Right lobe of liver (tissue), 6 donors: Measurements from ENCODE around the gene UGCG. TPM values are rescaled to one million over a fixed set of nuclear protein-coding genes. Genes with fewer than 3 reads are reported as not detected.

ENCODE experiments used
- ATAC-seq, 4 donors: fragments of 200-7000 bp; cut with Tn5 transposase; one replicate each; pipeline ENCODE4 v1.9.1; 2020; ENCODE audit warnings: mild to moderate bottlenecking in 4 of 4, moderate library complexity in 4 of 4
- DNase-seq, 3 donors: peaks; one replicate each; pipeline ENCODE4 v3.0.0-alpha.2; 2020
- H3K27ac ChIP-seq, 3 donors: fragments of 200-600 bp; one replicate each; pipeline ENCODE4 v1.8.0; 2022
- H3K27me3 ChIP-seq, 2 donors: fragments of 200-600 bp; one replicate each; pipeline ENCODE4 v1.8.0; 2022
- H3K36me3 ChIP-seq, 4 donors: fragments of 200-600 bp; sonication (generic) in 1 of 4; one replicate each; pipeline versions ENCODE4 v1.5.1 to v1.8.0; 2017 to 2022; ENCODE audit warnings: control low read depth in 1 of 4
- H3K4me1 ChIP-seq, 4 donors: fragments of 200-600 bp; sonication (generic) in 1 of 4; one replicate each; pipeline versions ENCODE4 v1.5.1 to v1.8.0; 2017 to 2022; ENCODE audit warnings: control low read depth in 1 of 4
- H3K4me3 ChIP-seq, 3 donors: fragments of 200-600 bp; one replicate each; pipeline ENCODE4 v1.8.0; 2022
- H3K9me3 ChIP-seq, 4 donors: fragments of 200-600 bp; sonication (generic) in 1 of 4; one replicate each; pipeline versions ENCODE4 v1.5.1 to v1.8.0; 2017 to 2022; ENCODE audit warnings: control low read depth in 1 of 4
- CTCF ChIP-seq, 4 donors: fragments of 200-600 bp in 3 of 4; fragments of 450-650 bp in 1 of 4; IDR thresholded peaks; one replicate each; pipeline versions ENCODE4 v1.5.1 to v1.8.0; 2016 to 2022; ENCODE audit warnings: antibody characterized with exemption in 4 of 4, mild to moderate bottlenecking in 2 of 4
- POLR2A ChIP-seq: fragments of 450-650 bp; IDR thresholded peaks from one replicate; pipeline ENCODE4 v1.6.1; 2017; ENCODE audit warnings: antibody characterized with exemption, mild to moderate bottlenecking
- WGBS: methylation state at CpG from one replicate; pipeline ENCODE4 v1.1.6; 2018; ENCODE audit warnings: low coverage, low lambda C conversion rate; ENCODE audit not compliant: insufficient coverage; ENCODE audit errors: missing lambda C conversion rate; 5-methylcytosine and 5-hydroxymethylcytosine counted together
- intact Hi-C, 2 donors: fragments of 100-400 bp; cut with DNase I; formaldehyde crosslinking; loops; one replicate each; pipeline versions ENCODE4 v1.11.2 to v1.14.1; 2022
- total RNA-seq, 6 experiments: library from RNA; depleted of rRNA in 2 of 6; stranded (reverse); fragments of >200 nt in 2 of 6; fragmentation: NEBNext Ultra II Directional in 3 of 6; extraction: Animal tissue kit (Norgen Biotek cat#: 25700) in 3 of 6; gene quantifications; one replicate each; pipeline versions ENCODE4 v1.1.0 to v1.2.4, GENCODE V29; 2016 to 2023
- donor health status: DM: no; HTN: yes; CAD: no.
- donor health status: DM: no; HTN: no; CAD: no.
- donor health status: DM: no; HTN: no; CAD: no.
- donor health status: DM: no; HTN: yes; CAD: no.
- donor health status: DM: no; HTN: yes; CAD: no.

UGCG gene
- total RNA-seq, 6 experiments from 2014 or later = 7.9 to 37.2 (median 17.1) TPM

- ATAC-seq = peak in 1 of 4 donors; percentile 9
- Histone ChIP-seq H3K36me3 (peaks cover under 1 to 26% (median 5%) of the 10 kb centered on the region in 4 donors), H3K27me3 (no peaks in the 10 kb centered on the region), H3K27ac (peak overlapping the region in 2 of 3 donors; percentile 1 to 14), H3K4me3 (no peak overlapping the region), H3K9me3 (no peaks in the 10 kb centered on the region), H3K4me1 (peaks cover 0 to 7% (median 1%) of the 10 kb centered on the region in 4 donors)
- no peak for DNase-seq
- TF ChIP-seq CTCF (IDR thresholded peaks at IDR 0.05) = no peak
- TF ChIP-seq POLR2A = no peak
- intact Hi-C loops = no loop called here
These were observed 31.7 kb downstream of the UGCG start for GRCh38 chr9:111928359-111928720.

- no peaks in the 10 kb centered on the region for H3K9me3 ChIP-seq
- H3K4me3 ChIP-seq = no peak overlapping the region
- ATAC-seq (peak; percentile 55 to 79 (median 66)), DNase-seq (no peak)
- TF ChIP-seq POLR2A = no peak
- H3K27me3 ChIP-seq = no peaks in the 10 kb centered on the region
- H3K4me1 ChIP-seq = peaks cover 0 to 9% (median 3%) of the 10 kb centered on the region in 4 donors
- 35% methylated on average over 2 of the region's 2 CpGs for WGBS
- peaks cover 2 to 30% (median 6%) of the 10 kb centered on the region in 4 donors for H3K36me3 ChIP-seq
- intact Hi-C loops = no loop called here
- H3K27ac ChIP-seq = no peak overlapping the region
These were observed 38.1 kb downstream of the UGCG start for GRCh38 chr9:111934747-111935146.

- Histone ChIP-seq H3K4me1 (peaks cover 0 to 11% (median 4%) of the 10 kb centered on the region in 4 donors), H3K4me3 (no peak overlapping the region)
- TF ChIP-seq CTCF (IDR thresholded peaks at IDR 0.05) (no peak), POLR2A (no peak)
These were observed 39.8 kb downstream of the UGCG start for GRCh38 chr9:111936391-111936790.

GRCh38 chr9:111937301-111937700 lies 40.7 kb downstream of the UGCG start:
- ATAC-seq (peak in 2 of 4 donors; percentile 12 to 15), DNase-seq (no peak)
- TF ChIP-seq CTCF (IDR thresholded peaks at IDR 0.05) = no peak
- no peak for TF ChIP-seq POLR2A
- H3K36me3 ChIP-seq = peaks cover 2 to 13% (median 5%) of the 10 kb centered on the region in 4 donors
- peak overlapping the region in 2 of 3 donors; percentile 52 to 72 for H3K27ac ChIP-seq
- intact Hi-C loops = no loop called here
- WGBS = 88% methylated on average over 2 of the region's 2 CpGs
- no peaks in the 10 kb centered on the region for H3K9me3 ChIP-seq
- peaks cover 0 to 20% (median 8%) of the 10 kb centered on the region in 4 donors for H3K4me1 ChIP-seq
- H3K27me3 ChIP-seq = no peaks in the 10 kb centered on the region
- H3K4me3 ChIP-seq = no peak overlapping the region

More at GRCh38 chr9:111936391-111936790, 39.8 kb downstream of the UGCG start:
- intact Hi-C loops = no loop called here
- no peak for ATAC-seq
- Histone ChIP-seq H3K36me3 (peaks cover 2 to 22% (median 6%) of the 10 kb centered on the region in 4 donors), H3K9me3 (no peaks in the 10 kb centered on the region), H3K27ac (no peak overlapping the region), H3K27me3 (no peaks in the 10 kb centered on the region)
- 94% methylated on average over 2 of the region's 2 CpGs for WGBS
- DNase-seq = no peak

GRCh38 chr9:111937781-111938426 lies 41.3 kb downstream of the UGCG start:
- Histone ChIP-seq H3K27ac (peak overlapping the region in 2 of 3 donors; percentile 52 to 72), H3K4me3 (no peak overlapping the region), H3K9me3 (no peaks in the 10 kb centered on the region), H3K36me3 (peaks cover 0 to 7% (median 3%) of the 10 kb centered on the region in 4 donors), H3K27me3 (no peaks in the 10 kb centered on the region), H3K4me1 (peaks cover 0 to 21% (median 8%) of the 10 kb centered on the region in 4 donors)
- TF ChIP-seq CTCF (IDR thresholded peaks at IDR 0.05) = no peak
- TF ChIP-seq POLR2A = no peak
- ATAC-seq (peak; percentile 60 to 74 (median 65)), DNase-seq (peak; percentile 55 to 61 (median 60))
- 28% methylated on average over 12 of the region's 12 CpGs for WGBS
- intact Hi-C loops = no loop called here
